Measurements from ENCODE around the gene MIER3.

DNA sequence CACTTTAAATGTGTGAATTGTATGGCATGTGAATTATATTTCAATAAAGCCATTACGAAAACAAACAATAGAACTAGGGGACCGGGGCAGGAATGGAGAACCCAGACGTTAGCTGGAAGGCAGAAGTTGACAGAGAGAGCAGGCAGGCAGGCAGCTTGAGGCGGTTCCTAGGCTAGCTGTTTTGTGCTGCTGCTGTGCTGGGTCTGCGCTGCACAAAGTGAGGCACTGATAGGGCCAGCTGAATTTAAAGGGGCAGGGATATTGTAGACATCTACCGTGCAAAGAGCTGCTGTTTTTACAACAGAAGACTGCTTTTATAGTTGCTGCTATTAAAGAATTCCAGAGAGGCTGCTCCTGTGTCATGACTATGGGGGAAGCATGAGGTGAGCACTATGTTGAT is 21.6 kb upstream of the MIER3 start:
- TF ChIP-seq POLR2A (IDR thresholded peaks at IDR 0.05) (no peak), CTCF (IDR thresholded peaks at IDR 0.05) (no peak), POLR2AphosphoS5 (IDR thresholded peaks at IDR 0.05) (no peak)

Data from prostate gland (tissue), 2 donors.